ENCODE results near the gene LITAF. TPM values are rescaled to one million over a fixed set of nuclear protein-coding genes. Genes with fewer than 3 reads are reported as not detected.
"Not testable (repeated sequence)": the region's sequence is repeated elsewhere in the genome, so short reads cannot be mapped to it uniquely, and the experiment has no call there.

The LITAF gene
- total RNA-seq, 2 donors from 2014 or later, result 36.6 to 62.9 TPM

DNA sequence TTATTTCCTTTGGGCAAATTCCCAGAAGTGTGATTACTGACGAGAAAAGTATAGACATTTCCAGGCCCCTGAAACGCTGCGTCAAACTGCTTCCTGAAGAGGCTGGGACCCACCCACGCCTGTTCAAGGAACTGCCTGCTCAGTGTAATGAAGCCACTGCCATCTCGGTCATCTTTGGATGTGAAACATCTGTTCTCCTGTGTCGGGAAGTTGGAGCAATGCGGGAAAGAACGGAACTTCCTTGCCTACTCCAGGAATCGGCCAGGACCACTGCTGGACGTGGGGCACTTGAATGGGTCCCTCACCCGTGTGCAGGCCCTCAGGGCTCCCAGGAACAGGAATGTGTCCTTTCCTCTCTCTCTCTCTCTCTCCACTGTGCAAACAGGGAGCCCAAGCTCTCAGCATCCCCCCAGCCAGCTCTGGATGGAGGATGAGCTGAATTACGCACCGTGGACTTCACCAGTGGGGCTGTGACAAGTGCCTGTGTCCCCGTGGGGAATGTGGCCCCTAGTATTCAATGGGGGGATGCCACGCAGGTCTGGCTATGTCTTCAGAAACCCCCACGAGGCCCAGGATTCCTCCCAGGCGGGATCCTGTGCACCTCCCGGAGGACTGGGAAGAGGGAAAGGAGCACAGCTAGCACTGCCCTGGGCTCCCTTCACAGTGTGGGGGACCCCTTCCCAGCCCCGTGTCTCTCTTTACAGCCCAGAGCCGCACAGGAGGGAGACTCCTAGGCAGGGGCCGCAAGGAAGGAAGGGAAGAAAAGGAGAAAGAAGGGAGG lies 18.3 kb upstream of the LITAF start:
- H3K4me3 ChIP-seq (ENCODE audit: low read length), result no peak overlapping the region
- H3K4me1 ChIP-seq (ENCODE audit: control insufficient read depth, insufficient read depth, low read length), result peaks cover 4% of the 10 kb centered on the region
- no peaks in the 10 kb centered on the region for H3K27me3 Mint-ChIP-seq (ENCODE audit: insufficient read depth)
- no peaks in the 10 kb centered on the region for H3K9me3 ChIP-seq (ENCODE audit: control insufficient read depth, low read length)
- 88 to 93% methylated on average over 17 to 21 of the region's 21 CpGs for WGBS, 2 experiments (ENCODE audit: insufficient coverage in 1 of 2, insufficient read length in 1 of 2)
- no peak overlapping the region for H3K27ac Mint-ChIP-seq
- no peak overlapping the region for H3K27ac ChIP-seq (ENCODE audit: low read depth, low read length)
- no peak for DNase-seq
- no peak overlapping the region for H3K4me3 Mint-ChIP-seq
- H3K9me3 Mint-ChIP-seq, result no peaks in the 10 kb centered on the region
- no peaks in the 10 kb centered on the region for H3K36me3 Mint-ChIP-seq (ENCODE audit: low read depth)
- no peaks in the 10 kb centered on the region for H3K27me3 ChIP-seq (ENCODE audit: control insufficient read depth, insufficient read depth, low read length, poor library complexity, severe bottlenecking)
- H3K4me1 Mint-ChIP-seq, result no peaks in the 10 kb centered on the region
- TF ChIP-seq, protein P1, sequence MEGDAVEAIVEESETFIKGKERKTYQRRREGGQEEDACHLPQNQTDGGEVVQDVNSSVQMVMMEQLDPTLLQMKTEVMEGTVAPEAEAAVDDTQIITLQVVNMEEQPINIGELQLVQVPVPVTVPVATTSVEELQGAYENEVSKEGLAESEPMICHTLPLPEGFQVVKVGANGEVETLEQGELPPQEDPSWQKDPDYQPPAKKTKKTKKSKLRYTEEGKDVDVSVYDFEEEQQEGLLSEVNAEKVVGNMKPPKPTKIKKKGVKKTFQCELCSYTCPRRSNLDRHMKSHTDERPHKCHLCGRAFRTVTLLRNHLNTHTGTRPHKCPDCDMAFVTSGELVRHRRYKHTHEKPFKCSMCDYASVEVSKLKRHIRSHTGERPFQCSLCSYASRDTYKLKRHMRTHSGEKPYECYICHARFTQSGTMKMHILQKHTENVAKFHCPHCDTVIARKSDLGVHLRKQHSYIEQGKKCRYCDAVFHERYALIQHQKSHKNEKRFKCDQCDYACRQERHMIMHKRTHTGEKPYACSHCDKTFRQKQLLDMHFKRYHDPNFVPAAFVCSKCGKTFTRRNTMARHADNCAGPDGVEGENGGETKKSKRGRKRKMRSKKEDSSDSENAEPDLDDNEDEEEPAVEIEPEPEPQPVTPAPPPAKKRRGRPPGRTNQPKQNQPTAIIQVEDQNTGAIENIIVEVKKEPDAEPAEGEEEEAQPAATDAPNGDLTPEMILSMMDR (conservative IDR thresholded peaks at IDR 0.05), result no peak
- no peak overlapping the region for H3K9ac ChIP-seq (ENCODE audit: extremely low read depth, low read length, poor library complexity, severe bottlenecking)
- no peaks in the 10 kb centered on the region for H3K36me3 ChIP-seq (ENCODE audit: control insufficient read depth, insufficient read depth, low read length)

DNA sequence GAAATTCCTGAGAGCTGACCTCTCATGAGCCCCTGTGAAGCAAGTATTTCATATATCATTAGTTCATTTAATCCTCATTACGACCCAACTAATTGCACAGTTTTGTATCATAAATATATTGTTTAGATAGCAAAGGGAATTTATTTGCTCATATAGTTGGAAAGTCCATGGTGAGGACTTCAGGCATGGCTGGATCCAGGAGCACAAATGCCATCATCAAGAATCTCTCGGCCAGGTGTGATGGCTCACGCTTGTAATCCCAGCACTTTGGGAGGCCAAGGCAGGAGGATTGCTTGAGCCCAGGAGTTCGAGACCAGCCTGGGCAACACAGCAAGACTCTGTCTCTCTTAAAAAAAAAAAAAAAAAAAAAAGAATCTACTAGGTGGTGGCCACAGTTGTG lies 17.6 kb upstream of the LITAF start:
- not testable (repeated sequence) for H3K27me3 Mint-ChIP-seq (ENCODE audit: insufficient read depth); H3K36me3 Mint-ChIP-seq (ENCODE audit: low read depth); H3K36me3 ChIP-seq (ENCODE audit: control insufficient read depth, insufficient read depth, low read length); H3K27ac Mint-ChIP-seq; H3K4me1 Mint-ChIP-seq; H3K27ac ChIP-seq (ENCODE audit: low read depth, low read length); H3K4me3 ChIP-seq (ENCODE audit: low read length); H3K9me3 Mint-ChIP-seq; H3K4me1 ChIP-seq (ENCODE audit: control insufficient read depth, insufficient read depth, low read length); H3K4me3 Mint-ChIP-seq; H3K9me3 ChIP-seq (ENCODE audit: control insufficient read depth, low read length); H3K9ac ChIP-seq (ENCODE audit: extremely low read depth, low read length, poor library complexity, severe bottlenecking); H3K27me3 ChIP-seq (ENCODE audit: control insufficient read depth, insufficient read depth, low read length, poor library complexity, severe bottlenecking); DNase-seq
- WGBS, 2 experiments (ENCODE audit: insufficient coverage in 1 of 2, insufficient read length in 1 of 2), result 88 to 93% methylated on average over 3 of the region's 4 CpGs

DNA sequence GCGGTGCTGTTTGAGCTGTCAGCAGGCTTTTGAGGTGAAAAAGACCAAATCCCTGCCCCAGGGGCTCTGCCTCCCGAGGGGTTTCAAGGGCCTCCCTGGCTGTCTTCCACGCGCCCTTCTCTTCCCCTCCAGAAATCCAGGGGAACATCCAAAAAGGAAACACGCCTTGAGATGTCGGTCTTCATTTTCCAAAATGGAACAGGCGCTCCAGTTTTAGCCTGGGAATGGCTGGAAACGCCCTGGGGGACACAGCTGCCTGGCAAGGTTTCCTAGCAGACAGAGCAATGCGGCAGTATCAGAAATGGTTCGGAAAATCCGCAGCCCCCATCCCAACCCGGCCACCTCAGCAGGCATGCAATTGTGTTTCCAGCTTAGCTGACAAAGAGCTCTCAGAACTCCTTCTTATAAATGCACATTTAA lies 16.6 kb upstream of the LITAF start:
- Mint-ChIP-seq H3K4me3 (no peak overlapping the region), H3K36me3 (ENCODE audit: low read depth) (no peaks in the 10 kb centered on the region), H3K27ac (no peak overlapping the region), H3K4me1 (no peaks in the 10 kb centered on the region), H3K9me3 (no peaks in the 10 kb centered on the region), H3K27me3 (ENCODE audit: insufficient read depth) (no peaks in the 10 kb centered on the region)
- peaks cover 4% of the 10 kb centered on the region for H3K4me1 ChIP-seq (ENCODE audit: control insufficient read depth, insufficient read depth, low read length)
- WGBS, 2 experiments (ENCODE audit: insufficient coverage in 1 of 2, insufficient read length in 1 of 2), result 17 to 30% methylated on average over 5 to 12 of the region's 12 CpGs
- no peak overlapping the region for H3K4me3 ChIP-seq (ENCODE audit: low read length)
- H3K27me3 ChIP-seq (ENCODE audit: control insufficient read depth, insufficient read depth, low read length, poor library complexity, severe bottlenecking), result no peaks in the 10 kb centered on the region
- no peak overlapping the region for H3K9ac ChIP-seq (ENCODE audit: extremely low read depth, low read length, poor library complexity, severe bottlenecking)
- no peaks in the 10 kb centered on the region for H3K36me3 ChIP-seq (ENCODE audit: control insufficient read depth, insufficient read depth, low read length)
- no peaks in the 10 kb centered on the region for H3K9me3 ChIP-seq (ENCODE audit: control insufficient read depth, low read length)
- peak; percentile 57 for DNase-seq
- peak overlapping the region; percentile 74 for H3K27ac ChIP-seq (ENCODE audit: low read depth, low read length)
- TF ChIP-seq, protein P1 (conservative IDR thresholded peaks at IDR 0.05), result no peak
